Hindlimb muscle (tissue), 1 donor: ENCODE measurements around the gene FER. TPM values are rescaled to one million over a fixed set of nuclear protein-coding genes. Genes with fewer than 3 reads are reported as not detected.
"Not testable (repeated sequence)": the region's sequence is repeated elsewhere in the genome, so short reads cannot be mapped to it uniquely, and the experiment has no call there.

Experiments
- DNase-seq: peaks from one replicate; pipeline ENCODE4 v3.0.0-alpha.2; 2013
- polyA plus RNA-seq: library from polyadenylated mRNA; unstranded; fragments of 120-200 nt; gene quantifications from one replicate; pipeline ENCODE4 v1.2.1, GENCODE V29; 2013; ENCODE audit not compliant: insufficient read length

The FER gene
- polyA plus RNA-seq, 1 donor, result 8.9 TPM

DNA sequence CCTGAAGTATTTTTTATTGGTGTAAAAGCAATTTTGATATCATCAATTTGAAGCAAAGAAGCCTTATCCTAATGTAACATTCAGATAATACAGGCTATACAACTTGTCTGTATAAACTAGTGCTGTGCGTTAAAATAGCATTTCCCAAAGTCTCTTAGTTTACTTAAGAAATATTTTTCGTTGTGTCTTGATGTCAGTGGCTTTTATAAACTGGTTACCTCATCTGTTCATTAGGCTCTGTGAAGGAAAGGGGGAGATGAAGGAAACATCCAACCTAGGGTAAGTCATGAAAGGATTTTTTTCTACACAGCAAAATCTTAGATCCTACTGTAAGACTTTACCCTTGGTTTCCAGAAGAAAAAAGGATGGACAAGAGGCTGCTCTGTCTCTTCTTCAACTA, 389.2 kb downstream of the FER start:
- DNase-seq, result no peak

DNA sequence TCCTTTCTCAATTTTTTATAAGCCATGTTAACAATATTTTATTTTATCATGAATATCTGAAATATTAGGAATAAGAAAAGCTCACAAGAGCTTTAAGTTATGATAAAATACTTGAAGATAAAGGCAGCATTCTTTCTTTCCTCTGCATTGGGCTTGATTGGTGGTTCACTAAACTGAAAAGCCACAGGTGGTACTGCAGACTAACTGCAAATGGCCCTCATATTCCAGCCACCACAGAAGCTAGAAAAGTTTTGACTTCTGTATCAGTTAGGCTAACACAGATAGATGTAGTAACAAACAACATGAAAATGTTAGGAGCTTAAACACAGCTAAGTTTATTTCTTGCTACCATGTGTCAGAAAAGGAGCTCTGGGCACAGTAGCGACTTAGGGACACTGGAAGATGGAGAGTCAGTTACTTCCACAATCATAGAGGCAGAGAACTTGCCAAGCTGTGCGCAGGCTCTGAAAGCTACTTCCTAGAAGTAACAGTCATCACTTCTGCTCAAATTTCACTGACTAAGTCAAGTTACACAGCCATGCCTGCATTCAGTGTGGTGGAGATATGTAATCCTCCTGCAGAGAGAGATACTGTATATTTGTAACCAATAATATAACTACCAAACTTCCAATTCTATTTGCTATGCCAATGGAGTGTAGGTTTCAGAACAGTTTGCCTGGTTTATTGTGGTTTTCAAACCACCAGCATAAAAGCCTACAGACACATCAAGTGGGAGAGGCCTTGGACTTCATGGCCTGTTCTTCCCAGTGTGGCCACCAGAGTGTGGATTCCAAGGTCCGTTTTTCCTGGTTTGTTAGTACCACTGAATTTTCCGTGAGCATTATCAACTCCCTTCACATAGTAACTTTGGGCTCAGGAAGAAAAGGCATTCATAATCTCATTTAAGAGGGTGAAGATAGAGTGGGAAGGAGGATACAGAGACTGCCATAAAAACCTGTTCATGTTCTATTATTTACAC, 393.8 kb downstream of the FER start:
- no peak for DNase-seq

DNA sequence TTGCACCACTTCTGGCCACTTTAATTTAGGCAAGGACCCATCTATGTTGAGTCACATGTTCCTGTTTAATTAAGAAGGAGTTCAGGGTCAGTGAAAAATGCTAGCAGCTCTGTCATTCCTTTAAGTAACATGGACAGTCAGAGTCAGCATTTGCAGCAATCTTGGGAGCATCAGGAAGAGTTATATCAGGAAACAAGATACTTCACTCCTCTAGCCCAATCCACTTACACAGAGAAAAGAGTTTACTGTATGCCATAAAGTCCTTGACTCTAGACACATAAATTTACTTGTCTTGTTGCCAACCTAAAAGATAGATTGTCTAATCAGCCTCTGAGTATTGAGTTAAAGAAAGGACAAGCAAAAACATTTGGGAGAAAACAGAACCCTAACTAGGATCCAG, 395.3 kb downstream of the FER start:
- DNase-seq, result no peak

DNA sequence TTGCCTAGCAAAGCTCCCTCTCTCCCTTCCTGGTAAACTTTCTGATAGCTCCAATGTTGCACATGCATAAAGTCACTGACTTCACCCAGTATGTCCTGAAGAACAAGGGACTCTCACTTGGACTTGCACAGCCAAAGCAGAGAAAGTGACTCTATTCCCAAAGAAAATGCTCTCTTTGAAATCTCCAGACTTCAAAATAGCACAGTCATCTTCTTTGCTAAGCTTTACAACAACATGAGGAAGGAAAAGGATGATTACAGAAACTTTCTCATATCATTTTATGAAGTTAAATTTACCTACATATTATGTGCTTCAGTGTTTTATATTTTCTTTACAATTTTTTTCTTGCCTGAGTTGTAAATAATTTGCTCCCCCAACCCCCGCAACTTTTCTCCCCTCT, 397.4 kb downstream of the FER start:
- DNase-seq, result no peak

DNA sequence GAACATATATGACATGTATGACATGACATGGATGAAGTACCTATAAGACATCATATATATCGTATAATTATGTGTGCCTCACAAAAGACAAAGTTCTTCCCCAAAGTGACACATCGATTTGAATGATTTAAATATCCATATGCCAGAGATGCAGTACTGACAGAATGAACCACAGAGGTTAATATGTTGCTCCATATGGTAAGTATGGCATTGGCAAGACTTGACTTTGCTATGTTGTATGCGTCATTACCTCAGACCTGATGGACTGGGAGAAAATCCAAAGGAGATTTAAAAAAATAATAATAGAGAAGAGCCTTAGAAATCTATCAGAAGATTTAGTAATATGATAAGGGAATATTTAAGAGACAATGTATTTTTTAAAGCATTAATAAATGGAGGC, 398.9 kb downstream of the FER start:
- DNase-seq, result no peak

DNA sequence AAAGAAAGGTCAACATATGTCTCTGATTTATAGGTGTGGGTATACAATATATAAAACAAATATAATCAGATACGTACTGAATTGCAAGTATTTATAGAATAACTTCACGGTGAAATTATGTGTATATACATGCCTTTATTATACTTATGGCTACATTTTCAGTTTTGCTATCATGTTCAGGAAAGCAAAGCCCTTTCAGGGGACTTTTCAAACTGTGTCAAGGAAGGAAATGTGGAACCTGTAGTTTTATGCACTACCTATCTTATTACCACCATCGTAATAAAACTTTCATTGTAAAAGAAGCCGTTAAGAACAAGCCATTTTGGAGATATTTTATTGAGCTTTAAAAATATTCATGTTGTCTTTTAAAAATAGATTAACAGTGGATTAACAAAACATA, 404.9 kb downstream of the FER start:
- no peak for DNase-seq

DNA sequence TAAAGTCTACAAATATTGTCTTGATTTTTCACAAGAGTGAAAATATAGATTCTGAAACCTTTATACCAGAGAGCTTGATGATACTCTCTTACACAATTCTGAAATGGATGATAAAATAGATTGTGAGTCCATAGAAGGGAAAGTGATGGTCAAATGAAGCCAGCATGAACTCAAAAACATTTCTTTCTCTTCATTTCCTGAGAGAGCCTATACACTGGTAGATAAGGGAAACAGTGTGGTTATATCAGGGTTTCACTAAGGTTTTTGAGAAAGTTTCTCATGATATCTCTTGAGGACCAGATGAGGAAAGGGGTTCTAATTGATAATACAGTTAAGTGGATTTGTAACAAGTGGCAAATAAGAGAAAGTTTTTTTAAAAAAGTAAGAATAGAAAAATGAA, 407.9 kb downstream of the FER start:
- no peak for DNase-seq

DNA sequence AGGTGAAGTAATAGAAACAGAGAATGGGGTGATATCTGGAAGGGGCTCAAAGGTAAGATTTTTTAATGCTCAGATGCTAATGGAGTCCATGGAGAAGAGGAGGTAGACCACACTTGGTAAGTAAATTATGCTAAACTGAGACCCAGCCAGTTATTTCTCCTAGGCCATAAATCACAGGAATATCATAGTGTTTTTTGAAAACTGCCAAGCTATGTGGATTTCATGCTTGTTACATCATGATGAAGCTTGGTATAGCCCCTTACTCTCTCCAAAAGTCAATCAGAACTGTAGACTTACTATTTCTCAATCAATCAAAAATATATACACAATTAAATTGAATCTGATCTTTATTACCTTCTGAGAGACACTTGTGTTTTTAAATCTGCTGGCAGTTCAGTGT, 409.2 kb downstream of the FER start:
- DNase-seq, result no peak

DNA sequence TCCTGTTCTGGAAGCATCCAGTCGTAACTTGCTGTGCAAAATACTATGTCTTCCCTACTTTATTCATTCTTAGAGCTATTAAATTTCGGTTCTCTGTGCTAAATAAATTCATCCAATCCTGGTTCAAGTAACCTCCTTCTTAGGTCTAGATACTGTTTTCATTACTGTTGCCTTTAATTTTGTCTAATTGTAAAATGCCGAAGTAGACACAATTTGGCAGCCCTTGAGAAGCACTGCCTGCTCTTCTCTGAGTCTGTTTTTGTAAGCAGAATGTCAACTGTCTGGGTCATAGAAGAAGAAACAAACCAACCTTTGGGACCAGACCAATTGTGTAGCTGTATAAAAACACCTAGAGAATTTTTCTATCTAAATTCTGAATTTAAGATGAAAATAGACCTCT, 412.8 kb downstream of the FER start:
- DNase-seq, result no peak

DNA sequence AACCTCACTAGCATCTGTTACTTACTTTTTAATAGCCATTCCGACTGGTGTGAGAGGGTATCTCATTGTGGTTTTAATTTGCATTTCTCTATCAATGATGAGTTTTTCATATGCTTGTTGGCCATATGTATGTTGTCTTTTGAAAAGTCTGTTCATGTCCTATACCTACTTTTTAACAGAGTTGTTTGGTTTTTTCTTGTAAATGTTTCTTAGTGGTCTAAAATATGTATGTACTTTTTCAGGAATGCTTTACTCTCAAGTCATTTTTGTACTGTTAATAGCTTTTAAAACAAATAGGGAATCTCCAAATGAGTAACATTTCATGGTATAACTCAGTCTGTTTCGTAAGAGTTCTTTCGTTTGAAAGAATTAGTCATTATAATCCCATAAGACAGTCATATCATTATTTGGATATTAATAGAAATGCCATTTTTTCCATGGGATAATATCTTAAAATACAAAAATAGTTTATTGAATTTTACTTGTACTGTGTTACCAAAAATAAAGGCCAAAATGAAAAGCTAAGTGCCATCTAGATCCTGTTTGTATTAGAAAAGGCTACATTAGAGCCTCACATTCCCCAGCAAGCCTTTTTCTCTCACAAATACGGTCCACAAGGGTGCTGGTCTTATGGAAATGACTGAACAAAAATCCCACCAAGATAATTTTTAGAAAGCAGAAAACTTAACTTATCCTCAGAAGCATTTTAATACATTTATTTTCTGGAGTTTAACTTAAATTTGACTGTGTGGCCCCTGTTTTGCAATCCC, 414.4 kb downstream of the FER start:
- DNase-seq, result no peak

DNA sequence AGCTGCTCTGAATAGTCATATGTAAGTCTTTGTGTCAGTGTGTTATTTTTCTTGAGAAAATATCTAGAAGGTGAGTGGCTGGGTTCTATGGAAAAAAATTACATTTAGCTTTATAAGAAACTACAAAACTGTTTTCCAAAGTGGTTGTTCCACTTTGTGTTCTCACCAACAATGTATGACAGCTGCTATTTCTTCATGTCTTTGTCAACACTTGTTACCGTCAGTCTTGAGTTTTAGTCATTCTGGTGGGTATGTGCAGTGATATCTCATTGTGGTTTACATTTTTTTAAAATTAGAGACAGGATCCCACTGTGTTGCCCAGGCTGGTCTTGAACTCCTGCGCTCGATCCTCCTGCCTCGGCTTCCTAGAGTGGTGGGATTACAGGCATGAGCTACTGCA, 415.6 kb downstream of the FER start:
- DNase-seq, result no peak

DNA sequence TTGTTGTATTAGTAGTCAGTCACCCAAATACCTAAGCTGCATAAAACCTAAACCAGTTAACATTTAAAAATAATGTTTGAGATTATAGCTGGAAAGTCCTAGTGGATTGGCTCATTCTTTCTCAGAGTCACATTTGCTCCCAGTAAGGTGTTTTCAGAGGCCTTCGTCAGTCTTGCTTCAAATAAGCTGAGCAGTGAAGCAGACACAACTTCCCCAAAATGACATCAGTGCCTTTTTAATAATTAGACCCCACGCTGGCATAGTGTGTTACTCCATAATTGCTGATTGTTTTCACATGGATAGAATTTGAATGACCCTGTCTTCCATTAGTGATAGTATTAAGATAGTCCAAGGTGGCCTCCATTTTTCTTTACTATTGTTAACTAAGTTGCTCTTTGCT, 416.3 kb downstream of the FER start:
- DNase-seq, result no peak

DNA sequence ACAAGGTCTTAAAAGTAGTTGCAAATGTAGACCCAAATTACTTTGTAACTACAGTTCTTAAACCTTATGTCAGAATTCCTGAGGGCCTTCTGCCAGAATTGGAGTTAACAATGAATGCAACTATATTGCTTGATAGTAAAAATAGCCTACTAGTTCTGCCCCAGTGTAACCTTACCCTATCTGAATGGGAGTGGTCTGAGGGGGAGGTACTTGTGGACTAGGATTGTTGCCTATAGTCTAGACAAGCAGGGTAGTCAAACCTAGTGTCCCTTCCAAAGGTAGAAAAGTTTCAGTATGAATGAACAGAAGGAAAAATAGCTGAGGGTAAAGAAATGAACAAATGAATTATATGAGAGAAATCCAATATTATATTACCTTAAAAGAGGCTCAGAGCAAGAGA, 419.9 kb downstream of the FER start:
- no peak for DNase-seq

DNA sequence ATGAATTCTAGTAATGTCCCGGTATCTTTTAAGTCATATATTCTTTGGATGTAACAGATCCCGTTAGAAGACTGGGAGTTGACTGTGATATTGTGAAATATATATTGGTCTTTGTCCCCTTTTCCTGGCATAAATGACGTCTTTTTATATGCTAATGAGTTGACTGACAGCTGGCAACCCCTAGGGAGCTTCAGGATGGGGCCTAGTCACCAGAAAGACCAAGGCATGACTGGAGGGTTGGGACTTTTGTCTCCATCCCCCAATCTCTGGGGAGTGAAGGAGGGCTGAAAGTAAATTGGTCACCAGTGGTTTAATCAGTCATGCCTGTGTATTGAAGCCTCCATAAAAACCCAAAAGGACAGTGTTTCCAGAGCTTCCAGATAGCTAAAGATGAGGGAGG, 420.5 kb downstream of the FER start:
- no peak for DNase-seq

DNA sequence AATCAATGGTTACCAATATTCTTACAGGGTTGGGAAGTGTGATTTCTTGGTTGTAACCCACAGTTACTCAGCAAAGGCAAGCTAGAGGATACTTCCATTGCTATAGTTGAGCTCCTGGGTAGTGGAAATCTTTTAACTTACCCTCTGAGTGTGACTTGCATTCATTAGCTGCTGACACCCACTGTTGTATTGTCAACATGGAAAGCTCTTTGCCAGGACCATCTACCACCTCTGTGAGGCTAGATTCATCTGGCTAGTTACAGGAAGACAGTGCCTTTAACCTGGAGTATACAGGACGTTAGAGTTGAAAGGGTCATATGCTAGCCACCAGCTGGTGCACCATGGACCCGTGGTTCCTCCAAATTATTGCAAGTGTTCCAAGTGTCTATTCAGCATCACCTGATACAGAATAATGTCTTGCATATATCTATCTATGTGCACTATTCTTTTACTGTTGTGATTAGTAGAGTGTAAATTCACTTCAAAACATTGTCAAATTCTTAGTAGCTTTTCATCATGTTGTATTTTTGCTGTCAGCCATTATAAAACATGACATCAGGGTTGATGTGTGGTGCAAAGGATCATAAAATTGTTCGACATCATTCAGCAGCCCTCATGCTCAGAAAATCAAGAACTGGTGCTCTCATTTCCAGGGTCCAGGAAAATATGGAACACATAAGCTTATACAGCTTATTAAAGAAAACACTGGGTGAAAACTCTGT, 423.1 kb downstream of the FER start:
- no peak for DNase-seq

DNA sequence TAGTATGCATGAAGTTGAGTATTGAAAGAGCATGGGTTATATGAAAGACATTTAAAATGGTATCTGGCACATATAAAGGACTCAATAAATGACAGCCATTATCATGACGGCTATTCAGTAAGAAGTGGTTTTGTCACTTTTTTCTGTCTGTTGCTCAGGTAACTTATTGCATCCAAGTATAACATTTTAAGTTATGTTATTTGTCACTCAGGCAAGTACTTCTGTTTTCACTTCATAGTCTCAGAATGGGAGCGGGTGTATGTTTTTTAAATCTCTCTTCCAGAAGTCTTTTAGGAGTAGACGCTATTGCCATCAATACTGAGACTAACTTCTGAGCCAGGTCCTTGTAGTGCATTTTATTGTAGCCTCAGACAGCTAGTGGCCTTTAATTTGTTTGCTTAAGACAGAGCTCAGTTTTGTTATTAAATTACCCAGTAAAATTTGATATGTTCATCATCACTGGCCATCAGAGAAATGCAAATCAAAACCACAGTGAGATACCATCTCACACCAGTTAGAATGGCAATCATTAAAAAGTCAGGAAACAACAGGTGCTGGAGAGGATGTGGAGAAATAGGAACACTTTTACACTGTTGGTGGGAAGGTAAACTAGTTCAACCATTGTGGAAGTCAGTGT, 423.9 kb downstream of the FER start:
- DNase-seq, result not testable (repeated sequence)

DNA sequence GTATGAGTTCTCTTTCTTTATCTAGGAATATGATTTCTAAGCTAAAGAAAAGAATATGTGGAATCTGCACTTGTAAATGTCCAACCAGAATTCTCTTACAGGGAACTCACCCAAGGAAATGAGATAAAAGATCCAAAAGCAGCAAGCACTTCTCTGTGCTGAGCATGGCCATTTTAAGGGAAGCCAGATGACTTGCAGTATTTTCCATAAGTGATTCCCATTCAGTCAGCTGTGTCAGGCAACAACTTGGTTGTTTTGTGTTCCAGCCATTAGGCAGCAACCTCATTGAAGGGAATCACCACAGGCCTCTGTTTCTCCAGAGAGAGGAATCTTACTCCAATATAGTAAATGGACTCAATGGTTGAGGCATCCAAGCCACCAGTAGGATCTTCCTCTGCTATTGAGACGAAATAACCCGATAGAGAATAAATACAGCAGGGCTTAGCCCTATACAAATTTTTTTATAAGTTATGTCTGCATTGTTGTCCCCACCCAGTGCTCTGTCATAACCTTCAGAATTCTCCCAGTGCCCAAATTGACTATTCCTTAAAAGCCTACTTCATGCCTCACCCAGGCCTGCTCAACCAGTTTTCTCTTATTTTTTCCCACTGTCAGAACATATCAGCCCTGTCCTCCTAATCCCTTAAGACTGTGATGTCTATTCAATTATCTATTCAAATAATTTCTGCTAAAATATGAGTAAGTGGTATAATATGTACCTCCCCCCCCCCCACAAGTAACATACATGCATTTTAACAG, 425.5 kb downstream of the FER start:
- DNase-seq, result no peak

DNA sequence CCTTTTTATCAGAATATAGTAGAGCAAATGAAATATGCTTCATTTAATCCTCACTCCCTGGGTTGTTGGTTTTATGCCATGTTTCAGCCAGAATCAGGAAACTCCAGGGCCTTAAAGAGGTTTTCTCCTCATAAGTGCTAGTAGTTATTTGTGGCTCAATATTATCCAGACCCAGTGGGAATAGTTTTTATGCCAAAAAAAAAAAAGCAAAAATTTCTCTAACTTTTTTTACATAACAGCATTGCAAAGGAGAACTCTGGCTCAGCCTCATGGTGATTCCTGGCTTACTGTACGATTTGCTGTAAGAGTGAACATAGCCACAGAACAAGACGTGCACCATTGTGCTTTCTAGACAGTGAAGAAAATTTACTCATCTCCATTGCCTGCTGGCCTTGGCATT, 429.5 kb downstream of the FER start:
- DNase-seq, result peak; percentile 54

DNA sequence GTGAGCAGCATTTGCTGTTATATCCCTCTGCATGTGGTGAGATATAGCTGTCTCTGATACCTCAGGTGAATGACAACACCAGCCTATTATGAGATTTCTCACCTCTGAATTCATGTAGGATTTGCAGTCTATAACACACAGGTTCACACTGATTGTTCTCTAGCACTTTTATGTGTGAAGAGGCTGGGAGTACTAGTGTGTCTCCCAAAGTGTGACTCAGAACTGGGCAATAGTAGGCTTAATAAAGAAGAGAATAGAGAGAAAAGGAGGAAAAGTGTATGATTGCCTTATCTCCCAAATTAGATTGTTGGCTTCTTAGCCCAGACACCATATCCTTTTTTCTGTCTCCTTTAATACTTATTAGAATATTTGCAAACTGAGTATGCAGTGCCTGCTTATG, 430.1 kb downstream of the FER start:
- no peak for DNase-seq

DNA sequence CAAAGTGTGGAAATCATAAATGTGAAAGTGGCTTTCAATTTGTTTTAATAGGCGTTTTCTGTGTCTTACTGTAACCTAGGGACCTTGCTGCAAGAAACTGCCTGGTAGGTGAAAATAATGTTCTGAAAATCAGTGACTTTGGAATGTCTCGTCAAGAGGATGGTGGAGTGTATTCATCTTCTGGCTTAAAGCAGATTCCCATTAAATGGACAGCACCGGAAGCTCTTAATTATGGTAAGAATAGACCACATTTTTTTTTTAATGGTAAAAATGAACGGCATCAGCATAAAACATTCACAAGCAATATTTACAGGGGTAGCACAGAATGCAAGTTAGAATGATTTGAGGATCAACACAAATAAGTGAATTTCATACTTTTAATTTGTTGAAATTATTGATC, 433.0 kb downstream of the FER start:
- no peak for DNase-seq

DNA sequence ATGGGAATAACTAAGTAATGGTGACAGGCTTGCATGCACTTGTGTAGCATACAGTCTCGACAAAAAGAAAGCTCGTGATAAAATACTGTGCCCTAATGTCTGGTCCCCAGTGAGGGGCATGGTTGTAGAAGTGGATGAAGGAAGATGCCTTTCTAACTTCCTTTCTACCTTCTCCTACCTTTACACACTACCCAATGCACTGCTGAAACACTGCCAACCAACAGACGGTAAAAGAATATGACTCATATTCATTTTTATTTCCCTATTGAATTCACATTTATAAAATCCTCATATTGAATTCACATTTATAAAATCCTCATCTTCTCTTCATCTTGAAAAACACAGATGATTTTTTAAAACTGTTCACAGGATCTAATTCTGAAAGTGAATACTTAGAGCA, 439.1 kb downstream of the FER start:
- peak; percentile 19 for DNase-seq

DNA sequence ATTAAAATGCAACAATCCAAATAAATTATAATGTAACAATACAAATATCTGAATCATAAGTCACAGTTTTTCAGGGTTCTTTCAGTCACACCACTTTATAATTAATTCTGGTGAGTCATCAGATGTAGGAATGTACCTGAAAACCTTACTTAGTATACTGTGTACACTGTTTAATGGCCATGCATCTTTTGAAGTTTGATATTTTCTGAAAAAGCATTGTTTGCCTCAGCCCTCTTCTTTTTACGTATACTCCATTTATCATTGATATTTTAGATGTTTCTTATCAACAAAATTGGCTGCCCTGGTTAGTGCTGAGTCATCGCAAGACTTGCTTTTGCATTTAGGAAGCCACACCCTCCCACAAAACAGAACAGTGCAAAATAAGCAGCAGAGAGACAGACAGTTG, 443.5 kb downstream of the FER start:
- DNase-seq, result no peak
